ENCODE results near the gene PGK2. TPM values are rescaled to one million over a fixed set of nuclear protein-coding genes. Genes with fewer than 3 reads are reported as not detected.

The PGK2 gene
- total RNA-seq, 2 experiments from 2014 or later = not detected

- CTCF ChIA-PET = no interaction called here
- no peaks in the 10 kb centered on the region for H3K4me1 Mint-ChIP-seq
Observed at GRCh38 chr6:49782293-49782692, 4.8 kb downstream of the PGK2 start.

GRCh38 chr6:49776444-49776843 lies 10.6 kb downstream of the PGK2 start:
- no peaks in the 10 kb centered on the region for H3K36me3 Mint-ChIP-seq (ENCODE audit: low read depth)
- no peaks in the 10 kb centered on the region for H3K4me1 Mint-ChIP-seq
- H3K27ac Mint-ChIP-seq = no peak overlapping the region
- no peak overlapping the region for H3K4me3 Mint-ChIP-seq
- POLR2A ChIA-PET = no interaction called here
- CTCF ChIA-PET = interaction anchor here (1.2 kb wide), 1 partner anchor 14 kb away, joined by 3 read pairs; no protein-coding TSS in a partner anchor
- DNase-seq = no peak
- no peaks in the 10 kb centered on the region for H3K27me3 Mint-ChIP-seq
- peaks cover 5% of the 10 kb centered on the region for H3K9me3 Mint-ChIP-seq

More at GRCh38 chr6:49782293-49782692, 4.8 kb downstream of the PGK2 start:
- H3K36me3 Mint-ChIP-seq (ENCODE audit: low read depth) = no peaks in the 10 kb centered on the region
- no peak overlapping the region for H3K4me3 Mint-ChIP-seq
- POLR2A ChIA-PET = no interaction called here
- no peak overlapping the region for H3K27ac Mint-ChIP-seq
- DNase-seq = no peak
- no peaks in the 10 kb centered on the region for H3K27me3 Mint-ChIP-seq
- no peaks in the 10 kb centered on the region for H3K9me3 Mint-ChIP-seq

- DNase-seq = no peak
- Mint-ChIP-seq H3K4me3 (no peak overlapping the region), H3K27me3 (no peaks in the 10 kb centered on the region), H3K4me1 (no peaks in the 10 kb centered on the region), H3K9me3 (peaks cover 5% of the 10 kb centered on the region), H3K36me3 (ENCODE audit: low read depth) (no peaks in the 10 kb centered on the region), H3K27ac (no peak overlapping the region)
- ChIA-PET CTCF (no interaction called here), POLR2A (no interaction called here)
Observed at GRCh38 chr6:49775043-49775442, 12.0 kb downstream of the PGK2 start.

GRCh38 chr6:49772285-49772684 lies 14.8 kb downstream of the PGK2 start:
- CTCF ChIA-PET = no interaction called here
- Mint-ChIP-seq H3K9me3 (peaks cover 5% of the 10 kb centered on the region), H3K36me3 (ENCODE audit: low read depth) (no peaks in the 10 kb centered on the region), H3K4me1 (no peaks in the 10 kb centered on the region), H3K27ac (no peak overlapping the region), H3K4me3 (no peak overlapping the region), H3K27me3 (no peaks in the 10 kb centered on the region)
- POLR2A ChIA-PET = no interaction called here
- DNase-seq = no peak

- DNase-seq = no peak
- Mint-ChIP-seq H3K4me3 (no peak overlapping the region), H3K27ac (no peak overlapping the region), H3K9me3 (no peaks in the 10 kb centered on the region), H3K27me3 (no peaks in the 10 kb centered on the region), H3K4me1 (no peaks in the 10 kb centered on the region), H3K36me3 (ENCODE audit: low read depth) (no peaks in the 10 kb centered on the region)
- CTCF ChIA-PET = interaction anchor here (0.6 kb wide), 1 partner anchor 338 kb away, joined by 3 read pairs; no protein-coding TSS in a partner anchor
- POLR2A ChIA-PET = no interaction called here
Observed at GRCh38 chr6:49766762-49767161, 20.3 kb downstream of the PGK2 start.

GRCh38 chr6:49764571-49765236 lies 22.4 kb downstream of the PGK2 start:
- Mint-ChIP-seq H3K9me3 (no peaks in the 10 kb centered on the region), H3K36me3 (ENCODE audit: low read depth) (no peaks in the 10 kb centered on the region), H3K27me3 (no peaks in the 10 kb centered on the region), H3K4me1 (no peaks in the 10 kb centered on the region), H3K4me3 (no peak overlapping the region), H3K27ac (no peak overlapping the region)
- DNase-seq = no peak
- ChIA-PET CTCF (no interaction called here), POLR2A (no interaction called here)

- Mint-ChIP-seq H3K27me3 (no peaks in the 10 kb centered on the region), H3K4me1 (no peaks in the 10 kb centered on the region), H3K27ac (no peak within 1 kb of the TSS), H3K36me3 (ENCODE audit: low read depth) (no peaks in the 10 kb centered on the region), H3K4me3 (no peak within 1 kb of the TSS), H3K9me3 (no peaks in the 10 kb centered on the region)
- POLR2A ChIA-PET = no interaction called here
- no peak for DNase-seq
- CTCF ChIA-PET = no interaction called here
Observed at GRCh38 chr6:49744259-49744658, 42.8 kb downstream of the PGK2 start, which contains the start of gene CRISP3. TSS of gene CRISP3 (minus strand) at chr6:49744388. CDS start at chr6:49744367, 21 bp downstream.

- POLR2A ChIA-PET = no interaction called here
- Mint-ChIP-seq H3K27ac (no peak overlapping the region), H3K36me3 (ENCODE audit: low read depth) (no peaks in the 10 kb centered on the region), H3K4me3 (no peak overlapping the region), H3K4me1 (no peaks in the 10 kb centered on the region), H3K27me3 (no peaks in the 10 kb centered on the region), H3K9me3 (no peaks in the 10 kb centered on the region)
- CTCF ChIA-PET = no interaction called here
- no peak for DNase-seq
Observed at GRCh38 chr6:49743429-49743828, 43.7 kb downstream of the PGK2 start.

GRCh38 chr6:49739423-49739822 lies 47.7 kb downstream of the PGK2 start:
- no peak for DNase-seq
- ChIA-PET CTCF (no interaction called here), POLR2A (no interaction called here)
- H3K27me3 Mint-ChIP-seq = no peaks in the 10 kb centered on the region
- no peak overlapping the region for H3K27ac Mint-ChIP-seq
- no peaks in the 10 kb centered on the region for H3K36me3 Mint-ChIP-seq (ENCODE audit: low read depth)
- no peaks in the 10 kb centered on the region for H3K4me1 Mint-ChIP-seq
- H3K4me3 Mint-ChIP-seq = no peak overlapping the region
- H3K9me3 Mint-ChIP-seq = no peaks in the 10 kb centered on the region

- ChIA-PET POLR2A (no interaction called here), CTCF (no interaction called here)
- no peak for DNase-seq
- H3K9me3 Mint-ChIP-seq = no peaks in the 10 kb centered on the region
- H3K4me1 Mint-ChIP-seq = no peaks in the 10 kb centered on the region
- no peaks in the 10 kb centered on the region for H3K36me3 Mint-ChIP-seq (ENCODE audit: low read depth)
- no peak overlapping the region for H3K27ac Mint-ChIP-seq
- no peaks in the 10 kb centered on the region for H3K27me3 Mint-ChIP-seq
- H3K4me3 Mint-ChIP-seq = no peak overlapping the region
Observed at GRCh38 chr6:49736017-49736508, 51.0 kb downstream of the PGK2 start.

Other genes starting within 250 kb of the PGK2 start
- gene C6orf141, start 236.6 kb downstream of the PGK2 start, total RNA-seq = under 1 TPM; 0.47 to 0.83 TPM
- gene RHAG, start 150.4 kb downstream of the PGK2 start, total RNA-seq = not detected
- not detected for gene CRISP2, start 73.7 kb downstream of the PGK2 start, total RNA-seq
- not detected for gene CRISP3, start 42.9 kb downstream of the PGK2 start, total RNA-seq
- not detected for gene CRISP1, start 79.2 kb upstream of the PGK2 start, total RNA-seq
- not detected for gene DEFB114, start 176.9 kb upstream of the PGK2 start, total RNA-seq
- not detected for gene DEFB113, start 182.3 kb upstream of the PGK2 start, total RNA-seq
- not detected for gene DEFB110, start 234.7 kb upstream of the PGK2 start, total RNA-seq

Measured in activated CD4-positive, alpha-beta T cell treated with anti-CD3 and anti-CD28 coated beads, Interleukin-2, amount 10 ng/mL, durations not matched to agents 7 days and 5 days (primary cell).